GM21423 (cell line): ENCODE results near the gene MAGEA2.
"Not testable (repeated sequence)": the region's sequence is repeated elsewhere in the genome, so short reads cannot be mapped to it uniquely, and the experiment has no call there.

Source experiments
- ATAC-seq: cut with Tn5 transposase; IDR thresholded peaks from one replicate; pipeline ENCODE4 v1.9.1; 2021; ENCODE audit warnings: mild to moderate bottlenecking, moderate library complexity; ENCODE audit not compliant: unreplicated experiment

MAGEA2 gene

GRCh38 chrX:152709173-152709572, 44.5 kb downstream of the MAGEA2 start, which contains the start of gene CSAG2:
CSAG2 (minus strand) TSS chrX:152709273; CDS start chrX:152709112, 161 bp downstream.
- ATAC-seq = not testable (repeated sequence)

GRCh38 chrX:152706500-152706899, 47.1 kb downstream of the MAGEA2 start:
- not testable (repeated sequence) for ATAC-seq

GRCh38 chrX:152700390-152700789, 53.3 kb downstream of the MAGEA2 start:
- not testable (repeated sequence) for ATAC-seq
